Fibroblast of skin of abdomen (primary cell): ENCODE measurements around the gene SMPD1. TPM values are rescaled to one million over a fixed set of nuclear protein-coding genes. Genes with fewer than 3 reads are reported as not detected.

Experiments
- DNase-seq: peaks from one replicate; pipeline ENCODE4 v3.0.0-alpha.2; 2013
- polyA plus RNA-seq, 2 experiments: library from polyadenylated mRNA; unstranded; fragments of 120-200 nt; gene quantifications; one replicate each; pipeline ENCODE4 v1.2.1, GENCODE V29; 2013; ENCODE audit not compliant: insufficient read length in 2 of 2

SMPD1 gene
- polyA plus RNA-seq (2013, experiment 1 of 2; ENCODE audit: insufficient read length) = 44.9 TPM
- 46.7 TPM for polyA plus RNA-seq (2013, experiment 2 of 2; ENCODE audit: insufficient read length)

DNA sequence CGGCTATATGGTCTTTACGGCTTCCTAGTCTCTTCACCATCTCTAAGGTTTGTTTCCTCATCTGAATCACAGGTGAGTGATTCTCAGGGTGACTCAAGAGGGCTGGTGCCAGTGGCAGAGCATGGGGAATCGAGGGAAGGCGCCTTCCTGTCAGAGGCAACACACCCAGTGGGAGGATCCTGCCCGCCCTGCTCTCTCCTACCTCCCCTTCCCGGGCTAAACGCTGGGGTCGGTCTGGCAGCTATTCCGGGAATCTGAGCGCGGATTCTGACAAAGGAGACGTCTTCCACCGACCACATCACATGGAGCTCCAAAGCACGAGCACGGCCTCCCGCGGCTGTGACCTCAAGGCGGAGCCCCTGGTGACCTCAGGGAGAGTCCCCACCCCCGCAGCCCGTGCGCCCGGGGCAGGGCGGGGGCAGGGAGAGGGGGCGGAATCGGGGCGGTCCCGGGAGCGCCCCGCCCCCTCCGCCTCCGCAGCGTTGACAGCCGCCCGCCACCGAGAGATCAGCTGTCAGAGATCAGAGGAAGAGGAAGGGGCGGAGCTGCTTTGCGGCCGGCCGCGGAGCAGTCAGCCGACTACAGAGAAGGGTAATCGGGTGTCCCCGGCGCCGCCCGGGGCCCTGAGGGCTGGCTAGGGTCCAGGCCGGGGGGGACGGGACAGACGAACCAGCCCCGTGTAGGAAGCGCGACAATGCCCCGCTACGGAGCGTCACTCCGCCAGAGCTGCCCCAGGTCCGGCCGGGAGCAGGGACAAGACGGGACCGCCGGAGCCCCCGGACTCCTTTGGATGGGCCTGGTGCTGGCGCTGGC, at the start of gene SMPD1:
Gene SMPD1, plus strand, starts transcription at position 570 of the 813 bp plus-strand sequence. Its CDS starts 125 bp downstream, at position 695.
- DNase-seq = peak; percentile 84

GRCh38 chr11:6345366-6345765, 44.9 kb upstream of the SMPD1 start:
- peak; percentile 28 for DNase-seq

DNA sequence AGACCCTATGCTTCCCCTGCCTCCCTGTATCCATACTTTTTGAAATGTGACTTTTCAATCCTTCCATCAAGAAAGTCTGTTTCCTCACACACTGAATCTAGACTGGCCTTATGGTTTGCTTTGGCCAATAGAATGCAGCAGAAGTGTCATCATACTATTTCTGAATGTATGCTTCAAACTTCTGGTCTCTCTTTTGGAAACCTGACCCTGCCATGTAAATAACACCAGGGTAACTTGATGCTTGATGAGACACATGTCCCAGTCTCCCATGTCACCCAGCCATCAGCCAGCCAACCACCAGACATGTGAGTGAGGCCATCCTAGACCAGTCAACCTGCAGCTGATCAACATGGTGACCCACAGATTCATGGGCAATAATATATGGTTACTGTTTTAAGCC, 40.2 kb upstream of the SMPD1 start:
- no peak for DNase-seq

GRCh38 chr11:6350486-6350885, 39.8 kb upstream of the SMPD1 start:
- DNase-seq = no peak

GRCh38 chr11:6351782-6352382, 38.4 kb upstream of the SMPD1 start:
- no peak for DNase-seq

GRCh38 chr11:6353367-6353987, 36.8 kb upstream of the SMPD1 start:
- DNase-seq = peak; percentile 25

- DNase-seq = no peak
Measured at GRCh38 chr11:6354651-6355485, 35.4 kb upstream of the SMPD1 start.

DNA sequence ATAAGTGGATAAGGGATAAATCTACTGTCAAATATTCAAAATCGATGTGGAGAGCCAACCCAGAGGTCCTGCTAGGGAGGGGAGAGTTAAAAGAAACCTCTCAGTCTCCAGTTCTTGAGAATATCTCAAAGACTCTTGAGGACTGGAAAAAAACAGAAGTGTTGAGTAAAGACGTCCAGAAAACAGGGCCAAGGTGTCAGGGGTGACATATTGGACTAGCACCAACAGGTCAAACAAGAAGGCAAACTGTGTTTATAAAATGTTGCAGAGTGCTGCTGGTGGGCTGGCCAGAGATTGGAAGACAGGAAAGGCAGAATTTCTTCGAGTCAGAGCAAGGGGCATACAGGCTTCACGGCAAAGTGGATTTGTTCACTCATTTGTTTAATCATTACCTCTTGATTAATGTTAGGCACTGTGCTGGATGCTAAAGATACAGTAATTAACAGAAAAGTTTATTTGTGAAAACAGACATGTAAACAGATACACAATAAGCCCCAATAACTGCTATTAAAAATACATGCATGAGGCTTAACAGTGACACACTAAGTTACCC, 33.7 kb upstream of the SMPD1 start:
- DNase-seq = no peak

- peak; percentile 71 for DNase-seq
Measured at GRCh38 chr11:6357222-6357621, 33.1 kb upstream of the SMPD1 start.

GRCh38 chr11:6360183-6360582, 30.1 kb upstream of the SMPD1 start:
- no peak for DNase-seq

GRCh38 chr11:6362185-6362872, 27.9 kb upstream of the SMPD1 start:
- DNase-seq = no peak

GRCh38 chr11:6362873-6363678, 27.2 kb upstream of the SMPD1 start:
- DNase-seq = peak; percentile 72

- no peak for DNase-seq
Measured at GRCh38 chr11:6365659-6366058, 24.6 kb upstream of the SMPD1 start.

- DNase-seq = no peak
Measured at GRCh38 chr11:6371825-6372224, 18.4 kb upstream of the SMPD1 start.

DNA sequence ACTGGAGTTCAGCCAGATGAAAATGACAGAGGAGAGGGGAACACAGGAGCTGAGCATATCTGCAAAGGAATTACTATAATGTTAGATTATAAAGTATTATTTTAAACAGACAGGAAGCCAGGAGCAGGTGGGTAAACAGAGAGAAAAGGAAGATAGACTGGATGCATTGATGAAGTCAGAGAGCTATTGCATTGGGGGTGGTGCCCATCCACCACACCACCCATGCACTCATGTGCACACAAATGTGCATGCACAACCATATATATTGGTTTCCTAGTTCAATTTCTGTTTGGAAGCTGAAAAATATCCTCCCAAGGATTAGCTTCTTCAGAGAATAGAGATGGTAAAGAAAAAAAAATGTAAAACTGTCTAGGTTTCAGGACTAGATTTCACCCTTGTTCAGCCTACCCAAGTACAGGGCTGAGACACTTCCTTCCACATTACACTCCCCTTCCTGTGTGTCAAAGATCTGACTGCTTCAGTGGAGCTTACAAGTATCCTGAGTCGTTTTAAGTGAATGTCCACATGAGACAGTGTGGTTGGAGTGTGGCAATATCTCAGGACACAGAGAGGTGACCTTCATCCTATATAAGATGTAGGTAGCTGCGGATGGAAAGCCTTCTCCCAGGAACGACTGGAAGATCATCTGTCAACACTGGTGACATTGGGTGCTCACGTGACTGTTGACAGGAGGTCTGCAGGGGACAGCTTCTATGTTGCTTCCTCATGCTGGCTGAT, 12.2 kb upstream of the SMPD1 start:
- DNase-seq = no peak

DNA sequence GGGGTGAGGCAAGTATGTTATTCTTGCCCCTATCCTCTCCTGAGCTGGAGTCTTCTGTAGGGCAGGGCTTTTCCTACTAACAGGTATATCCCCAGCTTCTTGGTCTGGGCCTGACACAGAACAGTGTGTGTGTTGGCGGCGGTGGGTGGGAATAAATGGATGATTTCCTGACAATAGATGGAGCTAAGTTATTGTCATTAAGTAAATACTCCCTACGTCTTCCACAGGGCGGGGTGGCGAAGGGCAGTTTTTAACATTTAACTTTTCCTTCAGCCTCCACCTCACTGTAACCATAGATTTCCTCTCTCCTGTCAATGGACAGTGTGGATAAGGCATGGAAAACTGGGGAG, 11.7 kb upstream of the SMPD1 start:
- DNase-seq = no peak

GRCh38 chr11:6385046-6385777, 5.1 kb upstream of the SMPD1 start:
- DNase-seq = no peak

DNA sequence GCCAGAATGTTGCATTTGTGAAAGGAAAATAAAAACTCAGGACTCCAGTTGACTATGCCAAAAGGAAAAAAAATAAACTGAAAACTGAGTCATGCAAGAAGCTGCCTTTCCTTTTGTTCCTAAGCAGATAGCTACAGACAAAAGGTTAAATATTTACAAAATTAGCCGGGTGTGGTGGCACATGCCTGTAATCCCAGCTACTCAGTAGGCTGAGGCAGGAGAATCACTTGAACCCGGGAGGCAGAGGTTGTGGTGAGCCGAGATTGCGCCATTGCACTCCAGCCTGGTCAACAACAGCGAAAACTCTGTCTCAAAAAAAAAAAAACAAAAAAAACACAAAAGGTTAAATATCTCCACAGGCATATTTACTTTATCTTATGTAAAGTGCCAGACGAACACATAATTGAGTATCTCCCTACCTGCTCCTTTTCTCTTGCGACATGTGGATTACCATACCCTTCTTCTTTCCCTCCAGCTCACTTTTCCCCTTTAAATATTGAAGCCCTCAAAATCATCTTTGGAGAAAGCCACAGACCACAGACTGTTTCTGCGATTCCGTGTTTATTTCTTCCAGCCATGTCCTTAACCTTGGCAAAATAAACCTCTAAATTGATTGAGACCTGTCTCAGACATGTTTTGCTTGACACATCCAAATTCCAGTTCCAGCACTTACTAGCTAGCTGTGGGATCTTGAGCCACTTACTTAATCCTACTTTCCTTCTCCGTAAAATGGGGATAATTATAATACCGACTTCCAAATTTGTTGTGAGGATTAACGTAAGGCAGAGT, 2.3 kb upstream of the SMPD1 start:
- no peak for DNase-seq

GRCh38 chr11:6388748-6389147, 1.5 kb upstream of the SMPD1 start:
- no peak for DNase-seq
